ENCODE results near the gene GABRR2. TPM values are rescaled to one million over a fixed set of nuclear protein-coding genes. Genes with fewer than 3 reads are reported as not detected.

The GABRR2 gene
- total and polyA plus RNA-seq, 2 of the 4 experiments (the other 2 are of a cell fraction), result 0.26 TPM; not detected in 1

Other genes with a start within 250 kb of the GABRR2 start
- gene PNRC1, start 234.5 kb downstream of the GABRR2 start, total RNA-seq (2012; rRNA removed), result 6.5 and 18.3 TPM in 2 replicates
- 7.6 and 8.1 TPM in 2 replicates for gene PNRC1, start 234.5 kb downstream of the GABRR2 start, polyA plus RNA-seq (2012; rRNA removed)
- 0.28 and 0.36 TPM in 2 replicates for gene SRSF12, start 197.2 kb downstream of the GABRR2 start, total RNA-seq (2012; rRNA removed)
- gene SRSF12, start 197.2 kb downstream of the GABRR2 start, polyA plus RNA-seq (2012; rRNA removed), result 0.13 and 0.21 TPM in 2 replicates
- 6.5 and 11.4 TPM in 2 replicates for gene PM20D2, start 169.2 kb downstream of the GABRR2 start, total RNA-seq (2012; rRNA removed)
- gene PM20D2, start 169.2 kb downstream of the GABRR2 start, polyA plus RNA-seq (2012; rRNA removed), result 5.0 and 6.0 TPM in 2 replicates
- not detected in 2 replicates for gene GABRR1, start 97.9 kb downstream of the GABRR2 start, total RNA-seq (2012; rRNA removed)
- not detected in 2 replicates for gene GABRR1, start 97.9 kb downstream of the GABRR2 start, polyA plus RNA-seq (2012; rRNA removed)
- gene UBE2J1, start 37.4 kb upstream of the GABRR2 start, total RNA-seq (2012; rRNA removed), result 35.3 and 37.8 TPM in 2 replicates
- 19.8 and 20.9 TPM in 2 replicates for gene UBE2J1, start 37.4 kb upstream of the GABRR2 start, polyA plus RNA-seq (2012; rRNA removed)
- gene RRAGD, start 97.0 kb upstream of the GABRR2 start, total RNA-seq (2012; rRNA removed), result not detected in 2 replicates
- gene RRAGD, start 97.0 kb upstream of the GABRR2 start, polyA plus RNA-seq (2012; rRNA removed), result not detected in 2 replicates
- gene ANKRD6, start 117.9 kb upstream of the GABRR2 start, total RNA-seq (2012; rRNA removed), result 0.18 and 0.28 TPM in 2 replicates
- gene ANKRD6, start 117.9 kb upstream of the GABRR2 start, polyA plus RNA-seq (2012; rRNA removed), result 0.12 and 0.44 TPM in 2 replicates

All from IMR-90 (cell line).